PC-9 (cell line): Measurements from ENCODE around the gene CACNG6. TPM values are rescaled to one million over a fixed set of nuclear protein-coding genes. Genes with fewer than 3 reads are reported as not detected.

Experiments used
- BruUV-seq: library from RNA; stranded (reverse); fragments of 400-500 nt; replicated peaks from 2 replicates; lab custom pipeline; 2021; lab: Mats Ljungman, UMichigan
- CTCF ChIA-PET: fragments of 300-600 bp; sonication (Branson Sonifier 250); formaldehyde crosslinking; loops from one replicate; lab custom pipeline; 2022; ENCODE audit warnings: antibody characterized with exemption; lab: Charles Lee
- POLR2A ChIA-PET: fragments of 300-600 bp; sonication (Branson Sonifier 250); formaldehyde crosslinking; loops from one replicate; lab custom pipeline; 2022; ENCODE audit warnings: antibody characterized with exemption; ENCODE audit not compliant: unreplicated experiment; lab: Charles Lee
- DNase-seq, 2 experiments: peaks; one replicate each; pipeline versions ENCODE4 v3.0.0 to v3.0.0-alpha.2; 2015 to 2022; ENCODE audit warnings: mixed read lengths in 1 of 2
- H2AFZ ChIP-seq: fragments of 200-600 bp; sonication (generic); 2 replicates; pipeline ENCODE4 v1.8.1; 2017; ENCODE audit warnings: antibody characterized with exemption
- H3F3A ChIP-seq: fragments of 200-600 bp; sonication (generic); 2 replicates; pipeline ENCODE4 v1.8.1; 2017; ENCODE audit warnings: antibody characterized with exemption, mild to moderate bottlenecking, low read depth; ENCODE audit not compliant: insufficient read depth
- H3K27ac ChIP-seq: fragments of 200-600 bp; sonication (generic); 2 replicates; pipeline ENCODE4 v1.6.1; 2016; ENCODE audit warnings: mixed run types
- H3K27me3 ChIP-seq: fragments of 200-600 bp; sonication (generic); 2 replicates; pipeline ENCODE4 v1.6.1; 2016; ENCODE audit warnings: low read depth, mixed run types; ENCODE audit not compliant: insufficient read depth
- H3K36me3 ChIP-seq: fragments of 200-600 bp; sonication (generic); 2 replicates; pipeline ENCODE4 v1.6.1; 2016; ENCODE audit warnings: low read depth, mixed run types
- H3K4me1 ChIP-seq: fragments of 200-600 bp; sonication (generic); replicated peaks from 2 replicates; pipeline ENCODE4 v1.6.1; 2016; ENCODE audit warnings: mixed run types; ENCODE audit not compliant: insufficient read depth
- H3K4me2 ChIP-seq: fragments of 200-600 bp; sonication (generic); 2 replicates; pipeline ENCODE4 v1.6.1; 2017; ENCODE audit warnings: mixed run types
- H3K4me3 ChIP-seq: fragments of 200-600 bp; sonication (generic); 2 replicates; pipeline ENCODE4 v1.6.1; 2016; ENCODE audit warnings: mixed run types
- H3K79me2 ChIP-seq: fragments of 200-600 bp; sonication (generic); 2 replicates; pipeline ENCODE4 v1.6.1; 2017; ENCODE audit warnings: low read depth, mixed run types
- H3K9me2 ChIP-seq: fragments of 200-600 bp; sonication (generic); 2 replicates; pipeline ENCODE4 v1.8.1; 2017; ENCODE audit warnings: mild to moderate bottlenecking; ENCODE audit not compliant: insufficient read depth
- H3K9me3 ChIP-seq: fragments of 200-600 bp; sonication (generic); 2 replicates; pipeline ENCODE4 v1.8.1; 2016; ENCODE audit warnings: low read depth; ENCODE audit not compliant: insufficient read depth
- H4K20me1 ChIP-seq: fragments of 200-600 bp; sonication (generic); 2 replicates; pipeline ENCODE4 v1.8.1; 2017; ENCODE audit not compliant: insufficient read depth
- EZH2 ChIP-seq: fragments of 200-600 bp; sonication (generic); IDR thresholded peaks from 2 replicates; pipeline ENCODE4 v1.8.0; 2017; ENCODE audit warnings: antibody characterized with exemption, low read depth
- intact Hi-C: fragments of 100-400 bp; cut with micrococcal nuclease; formaldehyde crosslinking; loops from one replicate; pipeline ENCODE4 v1.10.0; 2022; ENCODE audit not compliant: unreplicated experiment
- total RNA-seq: library from RNA; stranded (reverse); gene quantifications from 2 replicates; pipeline ENCODE4 v1.2.3, GENCODE V29; 2021
- TF ChIP-seq, protein P1 (sequence below): fragments of 200-600 bp; sonication (generic); conservative IDR thresholded peaks from 2 replicates; pipeline ENCODE4 v1.6.1; 2017; ENCODE audit warnings: mixed run types, antibody characterized with exemption, mild to moderate bottlenecking, moderate library complexity

Gene CACNG6
- total RNA-seq, 1 experiment from 2014 or later: 11.5 TPM

DNA sequence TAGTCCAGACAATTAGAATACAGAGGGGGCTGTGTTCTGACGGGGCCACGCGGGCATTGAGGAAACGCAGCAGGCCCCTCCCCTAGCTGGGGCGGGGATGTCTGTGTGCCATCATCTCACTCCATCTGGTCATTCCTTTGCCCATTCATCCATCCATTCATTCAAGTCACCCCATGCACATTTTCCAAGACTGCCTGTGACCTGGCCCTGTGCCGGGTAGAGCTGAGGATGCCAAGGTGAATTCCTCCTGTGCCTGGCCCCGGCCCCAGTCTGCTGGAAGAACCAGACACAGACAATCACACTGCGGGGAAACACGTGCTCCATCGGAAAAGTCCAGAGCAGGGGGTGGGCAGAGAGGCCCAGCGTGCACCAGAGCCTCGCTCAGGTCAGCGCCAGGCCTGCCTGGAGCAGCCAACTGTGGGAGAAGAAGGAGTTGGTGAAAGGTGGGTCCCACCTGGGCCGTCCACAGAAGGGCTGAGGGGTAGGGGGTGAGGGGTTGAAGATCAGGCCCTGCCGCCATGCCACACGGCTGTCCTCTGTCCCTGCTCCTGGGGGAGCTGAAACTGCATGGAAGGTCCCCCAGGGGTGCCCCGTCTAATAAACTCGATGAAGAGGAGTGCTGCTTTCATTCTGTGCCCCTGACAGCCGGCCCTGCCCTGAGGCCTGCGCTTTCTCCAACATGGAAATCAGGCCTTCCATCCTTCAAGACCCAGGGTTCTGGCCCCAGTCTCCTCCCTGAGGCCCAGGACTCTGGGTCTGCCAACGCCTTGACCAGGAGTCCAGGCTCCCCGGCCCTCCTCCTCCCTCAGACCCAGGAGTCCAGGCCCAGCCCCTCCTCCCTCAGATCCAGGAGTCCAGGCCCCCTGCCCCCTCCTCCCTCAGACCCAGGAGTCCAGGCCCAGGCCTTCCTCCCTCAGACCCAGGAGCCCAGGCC is 1.6 kb upstream of the CACNG6 start:
- ChIA-PET POLR2A (interaction anchor here (0.5 kb wide), 1 partner anchor 10 kb away, joined by 7 read pairs; no protein-coding TSS in a partner anchor), CTCF (no interaction called here)
- no peaks in the 10 kb centered on the region for H3K36me3 ChIP-seq
- H2AFZ ChIP-seq: no peak overlapping the region
- peaks cover 29% of the 10 kb centered on the region for H3K4me1 ChIP-seq
- H3K4me3 ChIP-seq: no peak overlapping the region
- peaks cover 39% of the 10 kb centered on the region for H3F3A ChIP-seq
- no peaks in the 10 kb centered on the region for H3K9me3 ChIP-seq
- TF ChIP-seq, protein P1, sequence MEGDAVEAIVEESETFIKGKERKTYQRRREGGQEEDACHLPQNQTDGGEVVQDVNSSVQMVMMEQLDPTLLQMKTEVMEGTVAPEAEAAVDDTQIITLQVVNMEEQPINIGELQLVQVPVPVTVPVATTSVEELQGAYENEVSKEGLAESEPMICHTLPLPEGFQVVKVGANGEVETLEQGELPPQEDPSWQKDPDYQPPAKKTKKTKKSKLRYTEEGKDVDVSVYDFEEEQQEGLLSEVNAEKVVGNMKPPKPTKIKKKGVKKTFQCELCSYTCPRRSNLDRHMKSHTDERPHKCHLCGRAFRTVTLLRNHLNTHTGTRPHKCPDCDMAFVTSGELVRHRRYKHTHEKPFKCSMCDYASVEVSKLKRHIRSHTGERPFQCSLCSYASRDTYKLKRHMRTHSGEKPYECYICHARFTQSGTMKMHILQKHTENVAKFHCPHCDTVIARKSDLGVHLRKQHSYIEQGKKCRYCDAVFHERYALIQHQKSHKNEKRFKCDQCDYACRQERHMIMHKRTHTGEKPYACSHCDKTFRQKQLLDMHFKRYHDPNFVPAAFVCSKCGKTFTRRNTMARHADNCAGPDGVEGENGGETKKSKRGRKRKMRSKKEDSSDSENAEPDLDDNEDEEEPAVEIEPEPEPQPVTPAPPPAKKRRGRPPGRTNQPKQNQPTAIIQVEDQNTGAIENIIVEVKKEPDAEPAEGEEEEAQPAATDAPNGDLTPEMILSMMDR: no peak
- no peak for TF ChIP-seq EZH2
- no peak overlapping the region for H3K4me2 ChIP-seq
- no peaks in the 10 kb centered on the region for H4K20me1 ChIP-seq
- intact Hi-C loops: no loop called here
- H3K9me2 ChIP-seq: no peaks in the 10 kb centered on the region
- DNase-seq: no peak
- H3K27ac ChIP-seq: no peak overlapping the region
- H3K79me2 ChIP-seq: peaks cover 28% of the 10 kb centered on the region
- BruUV-seq: no TSS peak
- no peaks in the 10 kb centered on the region for H3K27me3 ChIP-seq

DNA sequence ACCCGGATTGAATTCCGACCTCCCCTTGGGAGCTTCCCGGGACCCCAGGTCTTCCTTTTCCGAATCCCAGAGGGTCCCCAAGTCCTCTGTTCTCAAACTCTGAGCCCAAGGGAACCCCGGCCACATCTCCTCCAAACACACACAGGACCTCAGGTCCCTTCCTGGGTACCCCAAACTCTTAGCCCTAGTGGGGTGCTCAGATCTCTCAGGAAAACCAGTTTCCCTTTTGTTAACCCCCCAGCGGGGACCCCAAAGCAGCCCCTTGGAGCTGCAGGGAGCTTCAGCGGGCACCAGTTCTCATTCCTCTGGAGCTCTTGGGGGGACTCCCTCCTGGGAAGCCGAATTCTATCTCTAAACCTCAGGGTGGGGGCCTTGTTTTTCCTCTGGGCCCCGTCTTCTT is 774 bp downstream of the CACNG6 start:
- Histone ChIP-seq H3K36me3 (no peaks in the 10 kb centered on the region), H3K9me2 (no peaks in the 10 kb centered on the region), H3K9me3 (no peaks in the 10 kb centered on the region), H3K79me2 (peaks cover 31% of the 10 kb centered on the region), H3K4me1 (peaks cover 37% of the 10 kb centered on the region), H3K4me3 (peak overlapping the region; percentile 94), H3K27me3 (no peaks in the 10 kb centered on the region), H3K27ac (peak overlapping the region; percentile 69), H3K4me2 (peak overlapping the region; percentile 99), H3F3A (peaks cover 39% of the 10 kb centered on the region), H2AFZ (peak overlapping the region; percentile 86), H4K20me1 (no peaks in the 10 kb centered on the region)
- intact Hi-C loops: no loop called here
- TF ChIP-seq EZH2: no peak
- TF ChIP-seq, protein P1: no peak
- no peak for DNase-seq
- CTCF ChIA-PET: no interaction called here
- POLR2A ChIA-PET: no interaction called here
- BruUV-seq: TSS peak; percentile 70

DNA sequence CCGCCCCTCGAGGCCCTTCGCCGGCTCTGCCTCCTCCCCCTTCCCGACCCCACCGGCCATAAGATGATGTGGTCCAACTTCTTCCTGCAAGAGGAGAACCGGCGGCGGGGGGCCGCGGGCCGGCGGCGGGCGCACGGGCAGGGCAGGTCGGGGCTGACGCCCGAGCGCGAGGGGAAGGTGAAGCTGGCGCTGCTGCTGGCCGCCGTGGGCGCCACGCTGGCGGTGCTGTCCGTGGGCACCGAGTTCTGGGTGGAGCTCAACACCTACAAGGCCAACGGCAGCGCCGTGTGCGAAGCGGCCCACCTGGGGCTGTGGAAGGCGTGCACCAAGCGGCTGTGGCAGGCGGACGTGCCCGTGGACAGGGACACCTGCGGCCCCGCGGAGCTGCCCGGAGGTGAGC is 1.4 kb downstream of the CACNG6 start:
- BruUV-seq: no TSS peak
- H3K4me3 ChIP-seq: peak overlapping the region; percentile 94; the same call in 1 of the 2 replicates

More for the DNA sequence above, 1.4 kb downstream of the CACNG6 start:
- TF ChIP-seq, protein P1: no peak
- TF ChIP-seq EZH2: no peak
- intact Hi-C loops: no loop called here
- ChIA-PET CTCF (no interaction called here), POLR2A (interaction anchor here (0.7 kb wide), 1 partner anchor 145 kb away, joined by 3 read pairs; the partner anchor contains the start of gene CNOT3)
- no peak for DNase-seq
- Histone ChIP-seq H3K36me3 (no peaks in the 10 kb centered on the region), H3K79me2 (peaks cover 31% of the 10 kb centered on the region), H4K20me1 (no peaks in the 10 kb centered on the region), H3K27ac (no peak overlapping the region), H3F3A (peaks cover 38% of the 10 kb centered on the region), H3K9me3 (no peaks in the 10 kb centered on the region), H2AFZ (no peak overlapping the region), H3K4me2 (peak overlapping the region; percentile 99), H3K9me2 (no peaks in the 10 kb centered on the region), H3K4me1 (peaks cover 37% of the 10 kb centered on the region), H3K27me3 (no peaks in the 10 kb centered on the region)
